Embryonic facial prominence (tissue), 1 donor: ENCODE measurements around the gene HDAC9.
A peak's percentile ranks its signal among the peaks of the same experiment; 100 is the strongest.

Experiments
- DNase-seq: peaks from one replicate; pipeline ENCODE4 v3.0.0-alpha.2; 2016; ENCODE audit errors: extremely low spot score

Gene HDAC9

GRCh38 chr7:18780266-18780665, 284.7 kb downstream of the HDAC9 start:
- DNase-seq, result no peak

- DNase-seq, result no peak
Measured at GRCh38 chr7:18780938-18781337, 285.4 kb downstream of the HDAC9 start.

GRCh38 chr7:18786196-18786727, 290.7 kb downstream of the HDAC9 start:
- DNase-seq, result no peak

- no peak for DNase-seq
Measured at GRCh38 chr7:18786796-18787195, 291.2 kb downstream of the HDAC9 start.

GRCh38 chr7:18788026-18788425, 292.5 kb downstream of the HDAC9 start:
- no peak for DNase-seq

GRCh38 chr7:18792871-18793595, 297.5 kb downstream of the HDAC9 start:
- DNase-seq, result peak; percentile 26

GRCh38 chr7:18796216-18796615, 300.7 kb downstream of the HDAC9 start:
- DNase-seq, result no peak

GRCh38 chr7:18798088-18798906, 302.7 kb downstream of the HDAC9 start:
- DNase-seq, result no peak

- DNase-seq, result no peak
Measured at GRCh38 chr7:18799899-18800298, 304.4 kb downstream of the HDAC9 start.

- no peak for DNase-seq
Measured at GRCh38 chr7:18803923-18804322, 308.4 kb downstream of the HDAC9 start.

- DNase-seq, result no peak
Measured at GRCh38 chr7:18806177-18806576, 310.6 kb downstream of the HDAC9 start.

GRCh38 chr7:18808026-18808425, 312.5 kb downstream of the HDAC9 start:
- no peak for DNase-seq

- DNase-seq, result no peak
Measured at GRCh38 chr7:18815261-18815960, 319.9 kb downstream of the HDAC9 start.

- no peak for DNase-seq
Measured at GRCh38 chr7:18820981-18821380, 325.4 kb downstream of the HDAC9 start.

- no peak for DNase-seq
Measured at GRCh38 chr7:18821554-18821953, 326.0 kb downstream of the HDAC9 start.

GRCh38 chr7:18824157-18824556, 328.6 kb downstream of the HDAC9 start:
- no peak for DNase-seq

GRCh38 chr7:18828260-18828993, 332.9 kb downstream of the HDAC9 start:
- DNase-seq, result no peak

GRCh38 chr7:18828994-18829857, 333.7 kb downstream of the HDAC9 start:
- no peak for DNase-seq

- DNase-seq, result no peak
Measured at GRCh38 chr7:18829858-18830285, 334.3 kb downstream of the HDAC9 start.

GRCh38 chr7:18831419-18831818, 335.9 kb downstream of the HDAC9 start:
- DNase-seq, result no peak

GRCh38 chr7:18831943-18832342, 336.4 kb downstream of the HDAC9 start:
- DNase-seq, result no peak
